MCF 10A (cell line): Measurements from ENCODE around the gene CD300C. TPM values are rescaled to one million over a fixed set of nuclear protein-coding genes. Genes with fewer than 3 reads are reported as not detected.
"Not testable (repeated sequence)": the region's sequence is repeated elsewhere in the genome, so short reads cannot be mapped to it uniquely, and the experiment has no call there.

ENCODE experiments used
- BruUV-seq: library from RNA; stranded (reverse); fragments of 400-500 nt; replicated peaks from 2 replicates; lab custom pipeline; 2021; lab: Mats Ljungman, UMichigan
- CTCF ChIA-PET: fragments of 300-600 bp; sonication (Branson Sonifier 250); formaldehyde crosslinking; extraction: SDS; loops from one replicate; lab custom pipeline; 2021; ENCODE audit warnings: antibody characterized with exemption, inconsistent platforms; lab: Yijun Ruan, JAX
- POLR2A ChIA-PET: fragments of 300-600, 350-650 bp; sonication (Branson Sonifier 250); formaldehyde crosslinking; extraction: SDS; loops from one replicate; lab custom pipeline; 2020; ENCODE audit warnings: antibody characterized with exemption, inconsistent platforms; lab: Yijun Ruan, JAX
- DNase-seq: peaks from one replicate; pipeline ENCODE4 v3.0.0-alpha.2; 2018; ENCODE audit not compliant: unreplicated experiment
- H3K27ac Mint-ChIP-seq: one replicate; pipeline ENCODE4 v1.8.0; 2022; ENCODE audit warnings: mild to moderate bottlenecking, low read depth, mixed read lengths; ENCODE audit not compliant: unreplicated experiment
- H3K27me3 Mint-ChIP-seq: one replicate; pipeline ENCODE4 v1.8.0; 2022; ENCODE audit warnings: mixed read lengths; ENCODE audit not compliant: insufficient read depth, unreplicated experiment
- H3K36me3 Mint-ChIP-seq: one replicate; pipeline ENCODE4 v1.8.0; 2022; ENCODE audit warnings: mild to moderate bottlenecking, moderate library complexity, mixed read lengths; ENCODE audit not compliant: insufficient read depth, unreplicated experiment
- H3K4me1 Mint-ChIP-seq: one replicate; pipeline ENCODE4 v1.8.0; 2022; ENCODE audit warnings: mixed read lengths; ENCODE audit not compliant: insufficient read depth, unreplicated experiment
- H3K4me3 Mint-ChIP-seq: one replicate; pipeline ENCODE4 v1.8.0; 2022; ENCODE audit warnings: mild to moderate bottlenecking, moderate library complexity, mixed read lengths; ENCODE audit not compliant: unreplicated experiment
- H3K9me3 Mint-ChIP-seq: one replicate; pipeline ENCODE4 v1.8.0; 2022; ENCODE audit warnings: mixed read lengths; ENCODE audit not compliant: unreplicated experiment
- CTCF ChIP-seq: fragments of 200-600 bp; IDR thresholded peaks from one replicate; pipeline ENCODE4 v1.8.0; 2022; ENCODE audit warnings: antibody characterized with exemption, mild to moderate bottlenecking; ENCODE audit not compliant: unreplicated experiment
- intact Hi-C: fragments of 100-400 bp; cut with micrococcal nuclease; formaldehyde crosslinking; loops from 2 replicates; pipeline ENCODE4 v1.14.1; 2022
- total RNA-seq: library from RNA; stranded (reverse); gene quantifications from 2 replicates; pipeline ENCODE4 v1.2.3, GENCODE V29; 2022

The CD300C gene
- total RNA-seq, 1 experiment from 2014 or later: not detected

GRCh38 chr17:74520016-74520434 lies 25.9 kb downstream of the CD300C start:
- H3K4me3 Mint-ChIP-seq: no peak overlapping the region
- ChIA-PET CTCF (interaction anchor here (1.8 kb wide), 1 partner anchor 12 kb away, joined by 4 read pairs; no protein-coding TSS in a partner anchor), POLR2A (interaction anchor here (0.9 to 1.2 kb wide), 2 partner anchors 8 to 47 kb away, joined by 3 to 5 read pairs; partner anchors contain the start of gene CD300H)
- H3K36me3 Mint-ChIP-seq: peaks cover 5% of the 10 kb centered on the region
- no TSS peak for BruUV-seq
- no peaks in the 10 kb centered on the region for H3K9me3 Mint-ChIP-seq
- no peak for DNase-seq
- H3K27ac Mint-ChIP-seq: no peak overlapping the region
- peaks cover 5% of the 10 kb centered on the region for H3K4me1 Mint-ChIP-seq
- intact Hi-C loops: no loop called here
- no peak for TF ChIP-seq CTCF
- H3K27me3 Mint-ChIP-seq: peaks cover 27% of the 10 kb centered on the region

GRCh38 chr17:74518413-74518981 lies 27.4 kb downstream of the CD300C start:
- H3K27ac Mint-ChIP-seq, H3K4me3 Mint-ChIP-seq, DNase-seq, H3K4me1 Mint-ChIP-seq, H3K9me3 Mint-ChIP-seq, intact Hi-C loops, BruUV-seq: not testable (repeated sequence)
- ChIA-PET POLR2A (interaction anchor here (1.2 kb wide), 1 partner anchor 9 kb away, joined by 3 read pairs; no protein-coding TSS in a partner anchor), CTCF (interaction anchor here (0.6 to 0.9 kb wide), 2 partner anchors 13 to 79 kb away, joined by 3 read pairs; no protein-coding TSS in a partner anchor)
- peaks cover 19% of the 10 kb centered on the region for H3K36me3 Mint-ChIP-seq
- H3K27me3 Mint-ChIP-seq: peaks cover 13% of the 10 kb centered on the region

GRCh38 chr17:74516561-74517328 lies 29.2 kb downstream of the CD300C start:
- BruUV-seq: no TSS peak
- peaks cover 19% of the 10 kb centered on the region for H3K36me3 Mint-ChIP-seq
- CTCF ChIA-PET: no interaction called here
- POLR2A ChIA-PET: no interaction called here
- TF ChIP-seq CTCF: no peak
- intact Hi-C loops: no loop called here
- no peak overlapping the region for H3K4me3 Mint-ChIP-seq
- H3K4me1 Mint-ChIP-seq: peaks cover 10% of the 10 kb centered on the region
- DNase-seq: no peak
- H3K27me3 Mint-ChIP-seq: no peaks in the 10 kb centered on the region
- H3K9me3 Mint-ChIP-seq: peaks cover 9% of the 10 kb centered on the region
- H3K27ac Mint-ChIP-seq: no peak overlapping the region

GRCh38 chr17:74515941-74516340 lies 30.0 kb downstream of the CD300C start:
- no peak for DNase-seq
- Mint-ChIP-seq H3K27ac (no peak overlapping the region), H3K4me3 (no peak overlapping the region), H3K36me3 (peaks cover 19% of the 10 kb centered on the region), H3K27me3 (no peaks in the 10 kb centered on the region), H3K9me3 (peaks cover 9% of the 10 kb centered on the region), H3K4me1 (peaks cover 9% of the 10 kb centered on the region)
- ChIA-PET POLR2A (interaction anchor here (1.2 kb wide), 1 partner anchor 12 kb away, joined by 4 read pairs; no protein-coding TSS in a partner anchor), CTCF (interaction anchor here (0.6 kb wide), 1 partner anchor 303 kb away, joined by 5 read pairs; no protein-coding TSS in a partner anchor)
- BruUV-seq: no TSS peak
- TF ChIP-seq CTCF: no peak
- intact Hi-C loops: no loop called here
